ENCODE results near the gene LAPTM5. TPM values are rescaled to one million over a fixed set of nuclear protein-coding genes. Genes with fewer than 3 reads are reported as not detected.

Gene LAPTM5
- total and polyA plus RNA-seq, 4 donors, result 18.0 to 46.2 (median 28.1) TPM

DNA sequence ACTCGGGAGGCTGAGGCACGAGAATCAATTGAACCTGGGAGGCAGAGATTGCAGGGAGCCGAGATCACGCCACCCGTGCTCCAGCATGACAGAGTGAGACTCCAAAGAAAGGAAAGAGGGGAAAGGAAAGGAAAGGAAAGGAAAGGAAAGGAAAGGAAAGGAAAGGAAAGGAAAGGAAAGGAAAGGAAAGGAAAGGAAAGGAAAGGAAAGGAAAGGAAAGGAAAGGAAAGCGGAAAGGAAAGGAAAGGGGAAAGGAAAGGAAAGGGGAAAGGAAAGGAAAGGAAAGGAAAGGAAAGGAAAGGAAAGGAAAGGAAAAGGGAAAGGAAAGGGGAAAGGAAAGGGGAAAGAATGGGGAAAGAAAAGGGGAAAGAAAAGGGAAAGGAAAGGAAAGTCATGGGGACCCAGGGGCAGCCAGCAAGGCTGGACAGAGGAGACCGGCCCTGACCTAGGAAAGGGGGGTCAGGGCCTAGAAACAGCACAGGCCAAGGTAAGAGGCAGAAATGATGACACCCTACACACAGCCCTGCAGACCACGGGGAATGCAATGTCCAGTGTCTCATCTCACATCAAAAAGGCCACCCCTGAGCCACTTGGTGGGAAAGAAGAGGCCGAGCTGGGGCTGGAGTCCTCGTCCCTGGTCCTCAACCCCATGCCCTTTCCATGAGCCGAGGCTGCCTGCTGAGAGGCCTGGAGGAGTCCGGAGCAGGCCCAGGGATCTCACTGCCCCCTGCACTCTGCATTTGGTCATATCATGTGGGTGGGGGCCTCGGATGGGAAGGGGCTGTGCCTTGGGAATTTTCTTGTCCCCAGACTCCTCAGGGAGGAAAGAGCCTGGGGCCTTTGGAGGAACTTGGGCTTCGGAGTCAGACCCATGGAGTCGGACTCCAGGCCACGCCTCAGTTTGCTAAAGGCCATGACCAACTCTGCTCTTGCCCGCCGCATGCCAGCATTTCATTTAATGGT is 18.8 kb upstream of the LAPTM5 start:
- 92% methylated on average over 18 of the region's 18 CpGs for WGBS
- no peak for DNase-seq (ENCODE audit: low spot score)

More for the DNA sequence above, 18.8 kb upstream of the LAPTM5 start:
- no peak overlapping the region for H3K4me3 ChIP-seq (ENCODE audit: low read depth in 1 of 3, low read length in 3 of 3)
- peaks cover 0 to 3% (median 0%) of the 10 kb centered on the region in 4 donors for H3K4me1 ChIP-seq (ENCODE audit: control insufficient read depth in 4 of 4, insufficient read depth in 4 of 4, low read length in 3 of 4)
- no peak overlapping the region for H3K27ac ChIP-seq (ENCODE audit: low read depth in 1 of 2, low read length in 2 of 2)
- peaks cover 0 to 2% (median 0%) of the 10 kb centered on the region in 4 donors for H3K27me3 ChIP-seq (ENCODE audit: control insufficient read depth in 4 of 4, insufficient read depth in 4 of 4, low read length in 3 of 4)
- H3K36me3 ChIP-seq (ENCODE audit: control insufficient read depth in 4 of 4, insufficient read depth in 3 of 4, low read depth in 1 of 4, low read length in 3 of 4), result no peaks in the 10 kb centered on the region
- no peak overlapping the region for H3K9ac ChIP-seq (ENCODE audit: low read depth in 1 of 2, low read length in 2 of 2)
- H3K9me3 ChIP-seq (ENCODE audit: control insufficient read depth in 4 of 4, low read length in 3 of 4), result no peaks in the 10 kb centered on the region
- TF ChIP-seq, protein P1, sequence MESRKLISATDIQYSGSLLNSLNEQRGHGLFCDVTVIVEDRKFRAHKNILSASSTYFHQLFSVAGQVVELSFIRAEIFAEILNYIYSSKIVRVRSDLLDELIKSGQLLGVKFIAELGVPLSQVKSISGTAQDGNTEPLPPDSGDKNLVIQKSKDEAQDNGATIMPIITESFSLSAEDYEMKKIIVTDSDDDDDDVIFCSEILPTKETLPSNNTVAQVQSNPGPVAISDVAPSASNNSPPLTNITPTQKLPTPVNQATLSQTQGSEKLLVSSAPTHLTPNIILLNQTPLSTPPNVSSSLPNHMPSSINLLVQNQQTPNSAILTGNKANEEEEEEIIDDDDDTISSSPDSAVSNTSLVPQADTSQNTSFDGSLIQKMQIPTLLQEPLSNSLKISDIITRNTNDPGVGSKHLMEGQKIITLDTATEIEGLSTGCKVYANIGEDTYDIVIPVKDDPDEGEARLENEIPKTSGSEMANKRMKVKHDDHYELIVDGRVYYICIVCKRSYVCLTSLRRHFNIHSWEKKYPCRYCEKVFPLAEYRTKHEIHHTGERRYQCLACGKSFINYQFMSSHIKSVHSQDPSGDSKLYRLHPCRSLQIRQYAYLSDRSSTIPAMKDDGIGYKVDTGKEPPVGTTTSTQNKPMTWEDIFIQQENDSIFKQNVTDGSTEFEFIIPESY (IDR thresholded peaks at IDR 0.05), result no peak
- TF ChIP-seq YY1 (IDR thresholded peaks at IDR 0.05) (no peak), FOXA1 (IDR thresholded peaks at IDR 0.05) (no peak), RAD21 (IDR thresholded peaks at IDR 0.05) (no peak), HNF4A (conservative IDR thresholded peaks at IDR 0.05) (no peak), EGR1 (IDR thresholded peaks at IDR 0.05; ENCODE audit: low read depth in 2 of 2) (no peak), HNF4G (IDR thresholded peaks at IDR 0.05) (no peak), JUND (IDR thresholded peaks at IDR 0.05) (no peak), GABPA (IDR thresholded peaks at IDR 0.05 in 1 of 2, conservative IDR thresholded peaks at IDR 0.05 in 1 of 2) (no peak), NR2F2 (IDR thresholded peaks at IDR 0.05) (no peak), RXRA (IDR thresholded peaks at IDR 0.05) (no peak), TAF1 (conservative IDR thresholded peaks at IDR 0.05) (no peak), FOXA2 (IDR thresholded peaks at IDR 0.05) (no peak), SP1 (IDR thresholded peaks at IDR 0.05) (no peak)
- TF ChIP-seq, protein P2, sequence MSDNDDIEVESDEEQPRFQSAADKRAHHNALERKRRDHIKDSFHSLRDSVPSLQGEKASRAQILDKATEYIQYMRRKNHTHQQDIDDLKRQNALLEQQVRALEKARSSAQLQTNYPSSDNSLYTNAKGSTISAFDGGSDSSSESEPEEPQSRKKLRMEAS (IDR thresholded peaks at IDR 0.05), result no peak
- TF ChIP-seq, protein P3, sequence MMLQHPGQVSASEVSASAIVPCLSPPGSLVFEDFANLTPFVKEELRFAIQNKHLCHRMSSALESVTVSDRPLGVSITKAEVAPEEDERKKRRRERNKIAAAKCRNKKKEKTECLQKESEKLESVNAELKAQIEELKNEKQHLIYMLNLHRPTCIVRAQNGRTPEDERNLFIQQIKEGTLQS (IDR thresholded peaks at IDR 0.05), result no peak
- TF ChIP-seq, protein P4, sequence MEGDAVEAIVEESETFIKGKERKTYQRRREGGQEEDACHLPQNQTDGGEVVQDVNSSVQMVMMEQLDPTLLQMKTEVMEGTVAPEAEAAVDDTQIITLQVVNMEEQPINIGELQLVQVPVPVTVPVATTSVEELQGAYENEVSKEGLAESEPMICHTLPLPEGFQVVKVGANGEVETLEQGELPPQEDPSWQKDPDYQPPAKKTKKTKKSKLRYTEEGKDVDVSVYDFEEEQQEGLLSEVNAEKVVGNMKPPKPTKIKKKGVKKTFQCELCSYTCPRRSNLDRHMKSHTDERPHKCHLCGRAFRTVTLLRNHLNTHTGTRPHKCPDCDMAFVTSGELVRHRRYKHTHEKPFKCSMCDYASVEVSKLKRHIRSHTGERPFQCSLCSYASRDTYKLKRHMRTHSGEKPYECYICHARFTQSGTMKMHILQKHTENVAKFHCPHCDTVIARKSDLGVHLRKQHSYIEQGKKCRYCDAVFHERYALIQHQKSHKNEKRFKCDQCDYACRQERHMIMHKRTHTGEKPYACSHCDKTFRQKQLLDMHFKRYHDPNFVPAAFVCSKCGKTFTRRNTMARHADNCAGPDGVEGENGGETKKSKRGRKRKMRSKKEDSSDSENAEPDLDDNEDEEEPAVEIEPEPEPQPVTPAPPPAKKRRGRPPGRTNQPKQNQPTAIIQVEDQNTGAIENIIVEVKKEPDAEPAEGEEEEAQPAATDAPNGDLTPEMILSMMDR (IDR thresholded peaks at IDR 0.05; ENCODE audit: low read depth, low read length, missing input control), result no peak
- TF ChIP-seq, protein P5, sequence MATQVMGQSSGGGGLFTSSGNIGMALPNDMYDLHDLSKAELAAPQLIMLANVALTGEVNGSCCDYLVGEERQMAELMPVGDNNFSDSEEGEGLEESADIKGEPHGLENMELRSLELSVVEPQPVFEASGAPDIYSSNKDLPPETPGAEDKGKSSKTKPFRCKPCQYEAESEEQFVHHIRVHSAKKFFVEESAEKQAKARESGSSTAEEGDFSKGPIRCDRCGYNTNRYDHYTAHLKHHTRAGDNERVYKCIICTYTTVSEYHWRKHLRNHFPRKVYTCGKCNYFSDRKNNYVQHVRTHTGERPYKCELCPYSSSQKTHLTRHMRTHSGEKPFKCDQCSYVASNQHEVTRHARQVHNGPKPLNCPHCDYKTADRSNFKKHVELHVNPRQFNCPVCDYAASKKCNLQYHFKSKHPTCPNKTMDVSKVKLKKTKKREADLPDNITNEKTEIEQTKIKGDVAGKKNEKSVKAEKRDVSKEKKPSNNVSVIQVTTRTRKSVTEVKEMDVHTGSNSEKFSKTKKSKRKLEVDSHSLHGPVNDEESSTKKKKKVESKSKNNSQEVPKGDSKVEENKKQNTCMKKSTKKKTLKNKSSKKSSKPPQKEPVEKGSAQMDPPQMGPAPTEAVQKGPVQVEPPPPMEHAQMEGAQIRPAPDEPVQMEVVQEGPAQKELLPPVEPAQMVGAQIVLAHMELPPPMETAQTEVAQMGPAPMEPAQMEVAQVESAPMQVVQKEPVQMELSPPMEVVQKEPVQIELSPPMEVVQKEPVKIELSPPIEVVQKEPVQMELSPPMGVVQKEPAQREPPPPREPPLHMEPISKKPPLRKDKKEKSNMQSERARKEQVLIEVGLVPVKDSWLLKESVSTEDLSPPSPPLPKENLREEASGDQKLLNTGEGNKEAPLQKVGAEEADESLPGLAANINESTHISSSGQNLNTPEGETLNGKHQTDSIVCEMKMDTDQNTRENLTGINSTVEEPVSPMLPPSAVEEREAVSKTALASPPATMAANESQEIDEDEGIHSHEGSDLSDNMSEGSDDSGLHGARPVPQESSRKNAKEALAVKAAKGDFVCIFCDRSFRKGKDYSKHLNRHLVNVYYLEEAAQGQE (IDR thresholded peaks at IDR 0.05), result no peak
